ENCODE data around the gene OR10AG1. TPM values are rescaled to one million over a fixed set of nuclear protein-coding genes. Genes with fewer than 3 reads are reported as not detected.

The OR10AG1 gene
- total and polyA plus RNA-seq, 9 of the 15 experiments (the other 6 are each of a cell fraction or from before 2014, with no cell fraction given) = not detected

DNA sequence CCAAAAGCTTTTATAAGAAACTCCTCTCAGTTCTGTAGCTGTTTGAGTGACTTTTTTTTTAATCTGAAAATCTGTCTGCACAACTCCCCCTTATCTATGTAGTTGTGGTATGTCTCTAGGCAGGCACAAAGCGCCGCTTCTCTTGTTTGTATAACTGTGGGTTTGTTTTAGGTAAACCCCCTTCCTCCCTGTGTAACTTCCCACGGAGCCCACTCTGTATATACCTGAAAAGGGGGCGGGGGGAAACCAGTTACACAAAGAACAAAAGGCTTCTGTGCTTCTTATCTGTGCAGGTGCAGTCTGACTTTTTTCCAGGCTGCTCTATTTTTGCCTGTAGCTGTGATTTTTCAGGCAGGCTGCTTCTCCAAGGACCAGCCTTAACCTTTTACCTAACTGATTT is 13.2 kb downstream of the OR10AG1 start:
- BruUV-seq (replicated peaks) = no TSS peak
- H3K9me1 ChIP-seq (ENCODE audit: control insufficient read depth, insufficient read depth, low read length) = no peaks in the 10 kb centered on the region
- no peak for DNase-seq (ENCODE audit: extremely low read depth in 1 of 4, low spot score in 3 of 4)
- no peak overlapping the region for H2AFZ ChIP-seq (ENCODE audit: low read depth, low read length)
- no peak overlapping the region for H3K9ac ChIP-seq (ENCODE audit: insufficient read depth in 1 of 2, low read depth in 2 of 2, low read length in 2 of 2)
- H4K20me1 ChIP-seq (replicated peaks; ENCODE audit: control insufficient read depth, insufficient read depth, low read length) = no peaks in the 10 kb centered on the region
- H3K4me2 ChIP-seq (ENCODE audit: insufficient read depth, low read length) = no peak overlapping the region
- TF ChIP-seq ATF7 (IDR thresholded peaks at IDR 0.05) = no peak
- TF ChIP-seq RBM39 (optimal IDR thresholded peaks at IDR 0.05; ENCODE audit: low read depth, low read length) = no peak
- no peak for TF ChIP-seq ZNF77 (CRISPR knock-in tag; IDR thresholded peaks at IDR 0.05)
- TF ChIP-seq, protein P1, sequence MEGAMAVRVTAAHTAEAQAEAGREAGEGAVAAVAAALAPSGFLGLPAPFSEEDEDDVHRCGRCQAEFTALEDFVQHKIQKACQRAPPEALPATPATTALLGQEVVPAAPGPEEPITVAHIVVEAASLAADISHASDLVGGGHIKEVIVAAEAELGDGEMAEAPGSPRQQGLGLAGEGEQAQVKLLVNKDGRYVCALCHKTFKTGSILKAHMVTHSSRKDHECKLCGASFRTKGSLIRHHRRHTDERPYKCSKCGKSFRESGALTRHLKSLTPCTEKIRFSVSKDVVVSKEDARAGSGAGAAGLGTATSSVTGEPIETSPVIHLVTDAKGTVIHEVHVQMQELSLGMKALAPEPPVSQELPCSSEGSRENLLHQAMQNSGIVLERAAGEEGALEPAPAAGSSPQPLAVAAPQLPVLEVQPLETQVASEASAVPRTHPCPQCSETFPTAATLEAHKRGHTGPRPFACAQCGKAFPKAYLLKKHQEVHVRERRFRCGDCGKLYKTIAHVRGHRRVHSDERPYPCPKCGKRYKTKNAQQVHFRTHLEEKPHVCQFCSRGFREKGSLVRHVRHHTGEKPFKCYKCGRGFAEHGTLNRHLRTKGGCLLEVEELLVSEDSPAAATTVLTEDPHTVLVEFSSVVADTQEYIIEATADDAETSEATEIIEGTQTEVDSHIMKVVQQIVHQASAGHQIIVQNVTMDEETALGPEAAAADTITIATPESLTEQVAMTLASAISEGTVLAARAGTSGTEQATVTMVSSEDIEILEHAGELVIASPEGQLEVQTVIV (CRISPR knock-in tag; IDR thresholded peaks at IDR 0.05; ENCODE audit: borderline replicate concordance) = no peak
- H3K27ac ChIP-seq (ENCODE audit: extremely low read depth, low read depth, low read length) = no peak overlapping the region
- no peak for FAIRE-seq
- ATAC-seq = no peak
- no peaks in the 10 kb centered on the region for H3K4me1 ChIP-seq (replicated peaks in 1 of 2; ENCODE audit: control insufficient read depth in 2 of 2, insufficient read depth in 2 of 2, low read length in 2 of 2)
- CTCF ChIA-PET (ENCODE audit: low intra/inter-chr PET ratio) = no interaction called here
- 0% methylated on average over 4 of the region's 4 CpGs for WGBS (ENCODE audit: insufficient coverage, low coverage, missing lambda C conversion rate)
- no peaks in the 10 kb centered on the region for H3K36me3 ChIP-seq (ENCODE audit: control insufficient read depth, insufficient read depth, low read length)
- H3K79me2 ChIP-seq (ENCODE audit: control insufficient read depth, insufficient read depth, low read length) = no peaks in the 10 kb centered on the region
- H3K4me3 ChIP-seq = no peak overlapping the region
- intact Hi-C loops (cut with micrococcal nuclease) = no loop called here
- in situ Hi-C loops (cut with MboI) = no loop called here
- no peaks in the 10 kb centered on the region for H3K9me3 ChIP-seq (replicated peaks; ENCODE audit: control insufficient read depth, insufficient read depth, low read depth, low read length)
- H3K27me3 ChIP-seq (ENCODE audit: control insufficient read depth in 2 of 2, insufficient read depth in 2 of 2, low read length in 2 of 2) = no peaks in the 10 kb centered on the region
- POLR2A ChIA-PET = no interaction called here
